CD14-positive monocyte (primary cell): ENCODE measurements around the gene NBAS. TPM values are rescaled to one million over a fixed set of nuclear protein-coding genes. Genes with fewer than 3 reads are reported as not detected.

Experiments used
- DNase-seq, 3 donors: peaks; one replicate each; pipeline ENCODE4 v3.0.0-alpha.2; 2011 to 2022
- H2AFZ ChIP-seq: 2 replicates; pipeline ENCODE4 v1.6.0; 2012; ENCODE audit warnings: mild to moderate bottlenecking, low read depth, low read length, inconsistent platforms; ENCODE audit not compliant: insufficient read depth, poor library complexity, severe bottlenecking
- H3K27ac ChIP-seq, 2 donors: 1 replicate in 1 of 2; 2 replicates in 1 of 2; pipeline ENCODE4 v1.5.1; 2012 to 2013; ENCODE audit warnings: low read length in 2 of 2, control low read depth in 1 of 2, inconsistent platforms in 1 of 2, low read depth in 1 of 2, mild to moderate bottlenecking in 1 of 2
- H3K27me3 ChIP-seq, 2 donors: one replicate each; pipeline versions ENCODE4 v1.6.0 to v1.6.1; 2011 to 2013; ENCODE audit warnings: low read length in 2 of 2; ENCODE audit not compliant: control insufficient read depth in 2 of 2, insufficient read depth in 2 of 2
- H3K36me3 ChIP-seq, 2 donors: replicated peaks in 1 of 2; 1 replicate in 1 of 2; 2 replicates in 1 of 2; pipeline versions ENCODE4 v1.5.1 to v1.6.1; 2012 to 2013; ENCODE audit warnings: low read length in 2 of 2, control low read depth in 1 of 2, inconsistent platforms in 1 of 2, mild to moderate bottlenecking in 1 of 2; ENCODE audit not compliant: insufficient read depth in 2 of 2, control insufficient read depth in 1 of 2
- H3K4me1 ChIP-seq, 2 donors: 1 replicate in 1 of 2; 2 replicates in 1 of 2; pipeline versions ENCODE4 v1.5.1 to v1.6.1; 2012 to 2013; ENCODE audit warnings: low read length in 2 of 2, control low read depth in 1 of 2, inconsistent platforms in 1 of 2, mild to moderate bottlenecking in 1 of 2, moderate library complexity in 1 of 2; ENCODE audit not compliant: insufficient read depth in 2 of 2, control insufficient read depth in 1 of 2
- H3K4me2 ChIP-seq: replicated peaks from 2 replicates; pipeline ENCODE3; 2012; ENCODE audit warnings: low read length, moderate library complexity, mild to moderate bottlenecking; ENCODE audit not compliant: poor library complexity, severe bottlenecking; ENCODE audit errors: extremely low read depth
- H3K4me3 ChIP-seq, 3 experiments: fragments of 200-600 bp in 1 of 3; sonication (generic) in 1 of 3; replicated peaks in 1 of 3; 1 replicate in 2 of 3; 2 replicates in 1 of 3; pipeline ENCODE4 v1.5.1; 2011 to 2013; ENCODE audit warnings: low read length in 3 of 3, mild to moderate bottlenecking in 3 of 3, control low read depth in 2 of 3, low read depth in 2 of 3, inconsistent platforms in 1 of 3, moderate library complexity in 1 of 3
- H3K79me2 ChIP-seq: 2 replicates; pipeline ENCODE4 v1.6.0; 2012; ENCODE audit warnings: mild to moderate bottlenecking, control low read depth, inconsistent platforms, low read length, moderate library complexity; ENCODE audit not compliant: insufficient read depth
- H3K9ac ChIP-seq: 2 replicates; pipeline ENCODE4 v1.6.0; 2017; ENCODE audit warnings: low read length, mild to moderate bottlenecking; ENCODE audit not compliant: insufficient read depth, poor library complexity, severe bottlenecking
- H3K9me3 ChIP-seq, 2 donors: replicated peaks in 1 of 2; 1 replicate in 1 of 2; 2 replicates in 1 of 2; pipeline versions ENCODE4 v1.5.1 to v1.6.1; 2012 to 2013; ENCODE audit warnings: low read length in 2 of 2, control low read depth in 1 of 2; ENCODE audit not compliant: control insufficient read depth in 1 of 2, insufficient read depth in 1 of 2
- H4K20me1 ChIP-seq: 2 replicates; pipeline ENCODE4 v1.6.0; 2012; ENCODE audit warnings: mild to moderate bottlenecking, low read length, control low read depth, moderate library complexity; ENCODE audit not compliant: insufficient read depth
- H3K27ac Mint-ChIP-seq, 7 donors: one replicate each; pipeline ENCODE4 v1.8.0; 2020; ENCODE audit warnings: mild to moderate bottlenecking in 7 of 7, mixed read lengths in 7 of 7, moderate library complexity in 6 of 7, inconsistent platforms in 2 of 7
- H3K27me3 Mint-ChIP-seq, 3 donors: one replicate each; pipeline ENCODE4 v1.8.0; 2021 to 2022; ENCODE audit warnings: low read depth in 3 of 3, mild to moderate bottlenecking in 3 of 3, mixed read lengths in 3 of 3, moderate library complexity in 3 of 3, inconsistent platforms in 1 of 3
- H3K36me3 Mint-ChIP-seq, 2 donors: one replicate each; pipeline ENCODE4 v1.8.0; 2020; ENCODE audit warnings: mixed read lengths in 2 of 2, inconsistent platforms in 1 of 2, mild to moderate bottlenecking in 1 of 2
- H3K4me1 Mint-ChIP-seq: one replicate; pipeline ENCODE4 v1.8.0; 2020; ENCODE audit warnings: mild to moderate bottlenecking, mixed read lengths
- H3K4me3 Mint-ChIP-seq, 2 donors: one replicate each; pipeline ENCODE4 v1.8.0; 2020; ENCODE audit warnings: mild to moderate bottlenecking in 2 of 2, mixed read lengths in 2 of 2, moderate library complexity in 1 of 2
- H3K9me3 Mint-ChIP-seq, 7 donors: one replicate each; pipeline ENCODE4 v1.8.0; 2020 to 2022; ENCODE audit warnings: mixed read lengths in 7 of 7, mild to moderate bottlenecking in 6 of 7, moderate library complexity in 6 of 7, inconsistent platforms in 2 of 7
- CTCF ChIP-seq: fragments of 200-600 bp; IDR thresholded peaks from one replicate; pipeline ENCODE4 v1.8.0; 2022; ENCODE audit warnings: antibody characterized with exemption, mild to moderate bottlenecking
- WGBS: methylation state at CpG from one replicate; pipeline ENCODE4 v1.1.5; 2013; ENCODE audit warnings: missing lambda C conversion rate; ENCODE audit not compliant: insufficient coverage; 5-methylcytosine and 5-hydroxymethylcytosine counted together
- intact Hi-C, 2 donors: fragments of 100-400 bp; cut with micrococcal nuclease; formaldehyde crosslinking; loops; one replicate each; pipeline versions ENCODE4 v1.15.0 to v1.15.1; 2023
- polyA plus RNA-seq, 3 donors: library from polyadenylated mRNA; depleted of rRNA in 1 of 3; unstranded in 2 of 3; stranded (reverse) in 1 of 3; fragments of 300-500 nt in 2 of 3; fragments of >200 nt in 1 of 3; fragmentation: Illumina TruSeq in 2 of 3; gene quantifications; 1 replicate in 2 of 3; 2 replicates in 1 of 3; pipeline ENCODE4 v1.2.3, GENCODE V29; 2012 to 2021

The NBAS gene
- polyA plus RNA-seq, 3 donors, result 8.9 to 10.9 (median 8.9) TPM

DNA sequence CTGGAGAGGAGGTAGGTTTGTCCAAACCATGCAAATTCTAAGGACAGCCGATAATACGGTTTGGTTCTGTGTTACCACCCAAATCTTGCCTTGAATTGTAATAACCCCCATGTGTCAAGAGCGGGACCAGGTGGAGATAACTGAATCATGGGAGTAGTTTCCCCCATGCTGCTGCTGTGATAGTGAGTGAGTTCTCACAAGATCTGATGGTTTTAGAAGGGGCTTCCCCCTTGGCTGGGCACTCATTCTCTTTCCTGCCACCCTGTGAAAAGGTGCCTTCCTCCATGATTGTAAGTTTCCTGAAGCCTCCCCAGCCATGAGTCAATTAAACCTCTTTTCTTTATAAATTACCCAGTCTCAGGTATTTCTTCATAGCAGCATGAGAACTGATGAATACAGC is 295.2 kb downstream of the NBAS start:
- H3K27me3 Mint-ChIP-seq, result no peaks in the 10 kb centered on the region

DNA sequence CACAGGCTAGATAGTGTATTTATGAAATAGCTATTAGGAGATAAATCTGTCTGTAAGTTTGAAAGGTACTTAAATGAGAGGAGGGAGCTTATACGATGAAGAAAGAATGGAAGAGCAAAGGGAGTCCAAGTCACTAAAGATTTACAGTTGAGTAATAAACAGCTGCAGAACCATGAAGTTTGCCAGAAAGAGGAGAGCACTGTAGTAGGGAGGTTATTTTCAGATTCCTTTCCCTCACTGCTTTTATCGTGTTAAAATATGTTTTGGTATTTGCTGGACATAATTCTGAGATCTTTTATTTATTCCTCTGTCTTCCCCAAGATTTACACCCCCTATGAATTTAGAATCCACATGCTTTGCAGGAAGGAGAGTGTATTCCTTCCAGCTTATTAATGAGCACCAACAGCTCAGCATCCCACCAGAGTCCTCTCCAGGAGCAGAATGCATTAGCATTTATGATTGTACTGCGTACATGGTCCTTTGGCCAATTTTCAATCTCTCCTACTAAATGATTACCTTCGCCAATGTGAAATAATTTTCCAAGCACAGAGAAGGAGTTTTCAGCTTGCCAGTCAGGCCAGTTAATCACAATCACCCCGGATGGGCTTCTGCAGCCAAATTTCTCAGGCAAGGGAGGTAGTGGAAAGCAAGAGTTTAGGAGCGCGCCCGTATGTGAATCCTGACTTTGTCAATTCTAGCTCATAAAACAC is 297.0 kb downstream of the NBAS start:
- 100% methylated on average over 2 of the region's 8 CpGs for WGBS
- no peak overlapping the region for H3K4me2 ChIP-seq
- no peaks in the 10 kb centered on the region for H3K27me3 Mint-ChIP-seq
- peaks cover 0 to 22% of the 10 kb centered on the region in 2 donors for H3K36me3 ChIP-seq
- no peak overlapping the region for H3K27ac ChIP-seq
- no peaks in the 10 kb centered on the region for H4K20me1 ChIP-seq
- H3K79me2 ChIP-seq, result no peaks in the 10 kb centered on the region
- no peak for DNase-seq
- intact Hi-C loops, result no loop called here
- H3K9ac ChIP-seq, result no peak overlapping the region
- no peaks in the 10 kb centered on the region for H3K4me1 ChIP-seq
- no peaks in the 10 kb centered on the region for H3K4me1 Mint-ChIP-seq
- H3K4me3 ChIP-seq, result no peak overlapping the region
- no peaks in the 10 kb centered on the region for H3K27me3 ChIP-seq
- peaks cover 6 to 7% of the 10 kb centered on the region in 2 donors for H3K9me3 ChIP-seq
- H3K9me3 Mint-ChIP-seq, result peaks cover 0 to 7% (median 6%) of the 10 kb centered on the region in 7 donors
- H2AFZ ChIP-seq, result no peak overlapping the region
- H3K4me3 Mint-ChIP-seq, result no peak overlapping the region
- H3K27ac Mint-ChIP-seq, result no peak overlapping the region
- peaks cover 37 to 38% of the 10 kb centered on the region in 2 donors for H3K36me3 Mint-ChIP-seq
- TF ChIP-seq CTCF, result no peak

More for the DNA sequence above, 295.2 kb downstream of the NBAS start:
- H3K4me3 ChIP-seq, result no peak overlapping the region
- no peaks in the 10 kb centered on the region for H3K4me1 Mint-ChIP-seq
- no peak overlapping the region for H3K27ac Mint-ChIP-seq
- no peaks in the 10 kb centered on the region for H3K79me2 ChIP-seq
- peaks cover 31 to 33% of the 10 kb centered on the region in 2 donors for H3K36me3 Mint-ChIP-seq
- no peak for TF ChIP-seq CTCF
- no peaks in the 10 kb centered on the region for H3K4me1 ChIP-seq
- H3K27ac ChIP-seq, result no peak overlapping the region
- intact Hi-C loops, result no loop called here
- H3K9me3 ChIP-seq, result no peaks in the 10 kb centered on the region
- H3K36me3 ChIP-seq, result peaks cover 0 to 12% of the 10 kb centered on the region in 2 donors
- no peak overlapping the region for H3K9ac ChIP-seq
- WGBS, result no CpG with 5 or more reads among the region's 3 CpGs
- no peaks in the 10 kb centered on the region for H3K27me3 ChIP-seq
- H3K4me2 ChIP-seq, result no peak overlapping the region
- no peaks in the 10 kb centered on the region for H4K20me1 ChIP-seq
- no peak overlapping the region for H3K4me3 Mint-ChIP-seq
- no peaks in the 10 kb centered on the region for H3K9me3 Mint-ChIP-seq
- DNase-seq, result no peak
- no peak overlapping the region for H2AFZ ChIP-seq
